HG03558 (cell line): ENCODE data around the gene FSD1.
"Not testable (repeated sequence)": the region's sequence is repeated elsewhere in the genome, so short reads cannot be mapped to it uniquely, and the experiment has no call there.

ENCODE experiments used
- ATAC-seq: cut with Tn5 transposase; IDR thresholded peaks from one replicate; pipeline ENCODE4 v1.9.1; 2021; ENCODE audit warnings: moderate number of reproducible peaks; ENCODE audit not compliant: unreplicated experiment; ENCODE audit errors: extremely low read depth

The FSD1 gene

GRCh38 chr19:4284176-4284958 is 20.0 kb upstream of the FSD1 start:
- no peak for ATAC-seq

DNA sequence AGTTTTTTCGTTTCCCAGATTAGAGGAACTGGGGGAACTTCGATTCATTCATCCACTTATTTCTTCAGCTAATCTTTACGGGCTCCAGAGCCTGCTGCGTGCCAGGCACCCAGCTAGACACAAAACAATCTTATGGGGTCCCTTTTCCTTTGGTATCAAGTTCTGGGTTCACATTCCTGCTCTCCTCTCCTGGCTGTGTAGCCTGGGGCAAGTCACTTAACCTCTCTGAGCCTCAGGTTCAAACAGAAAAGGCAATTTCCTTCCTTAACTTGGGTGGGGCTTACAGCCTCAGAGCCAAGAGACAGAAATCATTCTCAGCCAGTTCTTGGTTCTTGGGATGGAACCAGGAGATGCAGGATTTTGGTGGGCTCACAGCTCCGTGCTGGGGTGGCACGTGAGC is 19.4 kb upstream of the FSD1 start:
- no peak for ATAC-seq

GRCh38 chr19:4286141-4286540 is 18.3 kb upstream of the FSD1 start:
- not testable (repeated sequence) for ATAC-seq

DNA sequence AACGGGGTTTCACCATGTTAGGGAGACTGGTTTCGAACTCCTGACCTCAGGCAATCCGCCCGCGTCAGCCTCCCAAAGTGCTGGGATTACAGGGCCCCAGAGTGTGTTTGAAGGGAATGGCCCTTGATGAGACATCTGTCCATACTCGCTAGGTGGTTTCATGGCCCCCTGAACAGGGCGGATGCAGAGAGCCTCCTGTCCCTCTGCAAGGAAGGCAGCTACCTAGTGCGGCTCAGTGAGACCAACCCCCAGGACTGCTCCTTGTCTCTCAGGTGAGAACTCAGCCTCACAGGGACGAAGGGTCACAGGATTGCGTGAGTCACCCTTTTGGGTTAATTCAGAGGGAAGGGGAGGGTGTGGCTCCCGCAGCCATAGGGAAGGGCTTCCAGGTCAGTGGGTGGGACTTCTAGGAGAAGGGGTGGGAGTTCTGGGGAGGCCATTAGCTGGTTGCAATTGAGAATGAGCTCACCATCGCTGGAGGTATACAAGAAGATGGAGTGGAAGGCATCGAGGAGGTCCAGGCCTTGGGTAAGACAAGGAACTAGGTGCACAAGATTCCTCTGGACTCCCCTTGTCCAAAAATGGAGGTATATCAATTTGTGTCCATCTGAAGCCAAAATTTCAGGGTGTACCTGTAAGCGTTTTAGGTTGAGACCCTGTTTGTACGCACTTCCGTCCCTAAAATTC is 16.2 kb upstream of the FSD1 start:
- no peak for ATAC-seq

GRCh38 chr19:4291184-4291732 is 13.1 kb upstream of the FSD1 start:
- ATAC-seq, result no peak

DNA sequence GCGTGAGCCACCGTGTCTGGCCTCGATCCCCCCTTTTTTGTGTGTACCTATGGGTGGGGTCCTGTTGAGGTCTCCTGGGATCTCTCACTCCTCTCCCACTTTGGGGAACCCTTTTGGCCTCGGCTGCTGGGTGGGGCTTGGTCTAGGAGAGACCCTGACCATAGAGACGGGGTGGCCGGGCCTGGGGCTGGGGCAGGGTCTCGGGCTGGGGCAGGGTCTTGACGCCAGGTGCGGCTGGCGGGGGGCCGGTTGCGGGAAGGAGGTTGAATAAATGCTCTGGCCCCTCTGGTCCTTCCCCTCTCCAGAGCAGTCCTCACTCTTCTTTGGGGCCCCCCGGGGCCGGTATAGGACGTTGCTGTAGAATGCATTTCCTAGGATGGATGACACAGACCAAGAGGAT is 11.9 kb upstream of the FSD1 start:
- ATAC-seq, result no peak

DNA sequence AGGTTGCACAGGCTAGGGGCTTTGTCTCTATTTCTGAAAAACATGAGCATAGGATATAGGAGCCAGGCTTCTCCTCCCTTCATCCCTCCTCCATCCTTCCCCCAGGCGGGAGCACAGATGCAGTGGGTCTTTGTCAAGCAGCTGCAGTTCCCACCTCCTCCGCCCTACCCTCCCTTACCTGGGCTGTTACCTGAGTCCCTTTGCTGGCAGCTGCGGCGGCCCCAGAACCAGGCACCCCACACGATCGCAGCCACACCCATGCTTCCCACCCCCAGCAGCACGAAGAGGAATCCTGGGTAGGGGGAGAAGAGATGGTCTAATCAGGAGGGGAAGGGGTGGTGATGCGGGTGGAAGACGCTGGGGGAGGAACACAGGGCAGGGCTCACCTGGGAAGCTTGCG is 10.0 kb upstream of the FSD1 start:
- no peak for ATAC-seq

- ATAC-seq, result no peak
Measured at GRCh38 chr19:4295972-4296771, 8.2 kb upstream of the FSD1 start.

DNA sequence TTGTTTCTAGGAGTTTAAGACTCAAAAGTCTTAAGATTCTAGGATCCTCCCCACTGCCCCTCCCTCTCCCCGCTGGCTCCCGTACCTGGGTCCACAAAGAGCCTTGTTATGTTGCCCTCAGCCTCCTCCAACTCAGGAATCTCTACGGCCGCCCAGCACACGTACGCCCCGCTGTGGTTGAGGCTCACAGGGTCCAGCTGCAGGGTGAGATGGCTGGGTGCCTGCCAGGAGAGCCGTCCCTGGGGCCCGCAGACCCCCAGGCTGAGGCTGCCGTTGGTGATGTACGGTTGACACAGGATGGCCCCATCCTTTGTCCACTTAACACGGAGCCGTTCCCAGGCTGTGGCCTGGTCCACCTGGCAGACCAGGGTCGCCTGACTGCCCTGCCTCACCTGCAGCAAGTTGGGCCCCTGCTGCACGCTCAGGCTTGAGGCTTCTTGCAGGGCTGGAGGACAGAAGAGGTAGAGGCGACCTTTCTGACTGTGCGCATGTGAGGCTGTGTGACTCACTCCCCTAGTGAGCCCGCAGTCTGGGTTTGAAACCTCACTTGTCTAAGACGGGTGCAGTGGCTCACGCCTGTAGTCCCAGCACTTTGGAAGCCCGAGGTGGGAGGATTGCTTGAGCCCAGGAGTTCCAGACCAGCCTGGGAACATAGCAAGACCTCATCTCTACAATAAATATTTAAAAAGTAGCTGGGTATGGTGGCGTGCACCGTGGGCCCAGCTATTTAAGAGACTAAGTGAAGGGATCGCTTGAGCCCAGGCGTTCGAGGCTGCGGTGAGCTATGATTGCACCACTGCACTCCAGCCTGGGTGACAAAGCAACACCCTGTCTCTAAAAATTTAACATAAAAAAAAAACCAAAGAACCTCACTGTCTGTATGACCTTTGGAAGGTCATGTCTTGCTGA is 6.2 kb upstream of the FSD1 start:
- ATAC-seq, result no peak

DNA sequence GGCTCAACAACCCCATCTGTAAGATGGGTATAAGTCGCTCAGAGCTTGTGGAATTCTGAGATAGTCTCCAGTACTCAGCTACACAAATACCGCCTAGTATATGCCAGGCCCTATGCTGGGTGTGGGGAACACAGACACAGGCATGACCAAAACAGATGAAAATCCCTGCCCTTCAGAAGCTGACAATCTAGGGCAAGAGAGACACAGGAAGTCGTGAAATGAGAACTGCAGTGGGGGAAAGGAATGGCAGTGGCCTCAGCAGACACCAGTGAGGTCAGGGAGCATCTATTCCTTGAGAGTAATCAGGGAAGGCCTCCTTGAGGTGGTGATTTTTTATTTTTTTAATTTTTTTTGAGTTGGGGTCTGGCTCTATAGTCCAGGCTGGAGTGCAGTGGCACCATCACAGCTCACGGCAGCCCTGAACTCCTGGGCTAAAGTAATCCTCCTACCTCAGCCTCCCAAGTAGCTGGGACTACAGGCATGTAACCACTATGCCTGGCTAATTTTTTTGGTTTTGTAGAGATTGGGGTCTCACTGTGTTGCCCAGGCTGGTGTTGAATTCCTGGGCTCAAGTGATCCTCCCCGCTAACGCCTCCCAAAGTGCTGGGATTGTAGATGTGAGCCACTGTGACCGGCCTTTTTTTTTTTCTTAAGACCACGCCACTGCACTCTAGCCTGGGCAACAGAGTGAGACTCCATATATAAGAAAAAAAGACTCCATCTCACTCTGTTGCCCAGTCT is 5.4 kb upstream of the FSD1 start:
- ATAC-seq, result no peak

GRCh38 chr19:4300589-4300988 is 3.8 kb upstream of the FSD1 start:
- no peak for ATAC-seq

DNA sequence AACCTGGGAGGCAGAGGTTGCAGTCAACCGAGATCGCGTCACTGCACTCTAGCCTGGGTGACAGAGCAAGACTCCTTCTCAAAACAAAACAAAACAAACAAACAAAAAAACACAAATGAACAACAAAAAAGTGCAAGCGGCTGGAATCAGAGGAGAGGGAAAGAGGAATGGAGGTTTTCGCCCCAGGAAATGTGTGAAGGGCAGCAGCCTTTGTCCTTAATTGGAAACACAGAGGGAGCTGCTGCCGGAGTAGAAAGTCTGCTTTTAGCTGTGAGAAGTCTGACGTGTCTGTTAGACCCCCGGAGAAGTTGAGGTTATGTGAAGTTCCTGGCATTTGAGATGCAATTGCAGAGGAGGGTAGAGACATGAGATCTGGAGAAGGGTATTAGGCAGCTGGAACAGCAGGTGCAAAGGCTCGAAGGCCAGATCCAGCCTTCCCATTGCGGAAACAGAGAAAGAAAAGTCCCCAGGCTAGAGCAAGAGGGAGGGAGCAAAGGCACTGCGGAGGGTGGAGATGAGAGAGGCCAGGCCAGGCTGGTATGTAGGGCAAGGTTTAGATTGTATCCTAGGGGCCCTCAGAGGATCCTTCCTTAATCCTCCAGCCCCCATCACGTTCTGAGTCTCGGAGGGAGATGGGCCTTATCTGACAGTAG is 2.7 kb upstream of the FSD1 start:
- ATAC-seq, result no peak

DNA sequence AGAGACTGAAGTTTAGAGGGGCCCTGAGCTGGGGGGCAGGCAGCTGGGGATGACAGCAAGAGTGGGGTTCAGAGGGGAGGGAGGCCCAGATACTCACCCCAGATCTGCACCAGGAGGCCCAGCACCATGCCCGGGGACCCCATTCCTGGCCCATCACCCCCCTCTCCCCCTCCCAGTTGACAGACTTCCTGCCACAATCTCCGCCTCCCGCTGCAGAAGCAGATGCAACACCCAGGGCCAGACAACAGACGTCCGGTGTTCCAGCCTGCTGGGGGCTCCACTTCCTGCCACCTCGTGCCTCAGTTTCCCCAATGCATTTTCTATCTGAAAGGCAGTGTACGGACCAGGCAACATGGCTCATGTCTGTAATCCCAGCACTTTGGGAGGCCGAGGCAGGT is 2.2 kb upstream of the FSD1 start, which contains the start of gene TMIGD2:
Gene TMIGD2 (minus strand): TSS at position 147 of the 398 bp plus-strand sequence. CDS start 4 bp downstream, at position 143.
- no peak for ATAC-seq

DNA sequence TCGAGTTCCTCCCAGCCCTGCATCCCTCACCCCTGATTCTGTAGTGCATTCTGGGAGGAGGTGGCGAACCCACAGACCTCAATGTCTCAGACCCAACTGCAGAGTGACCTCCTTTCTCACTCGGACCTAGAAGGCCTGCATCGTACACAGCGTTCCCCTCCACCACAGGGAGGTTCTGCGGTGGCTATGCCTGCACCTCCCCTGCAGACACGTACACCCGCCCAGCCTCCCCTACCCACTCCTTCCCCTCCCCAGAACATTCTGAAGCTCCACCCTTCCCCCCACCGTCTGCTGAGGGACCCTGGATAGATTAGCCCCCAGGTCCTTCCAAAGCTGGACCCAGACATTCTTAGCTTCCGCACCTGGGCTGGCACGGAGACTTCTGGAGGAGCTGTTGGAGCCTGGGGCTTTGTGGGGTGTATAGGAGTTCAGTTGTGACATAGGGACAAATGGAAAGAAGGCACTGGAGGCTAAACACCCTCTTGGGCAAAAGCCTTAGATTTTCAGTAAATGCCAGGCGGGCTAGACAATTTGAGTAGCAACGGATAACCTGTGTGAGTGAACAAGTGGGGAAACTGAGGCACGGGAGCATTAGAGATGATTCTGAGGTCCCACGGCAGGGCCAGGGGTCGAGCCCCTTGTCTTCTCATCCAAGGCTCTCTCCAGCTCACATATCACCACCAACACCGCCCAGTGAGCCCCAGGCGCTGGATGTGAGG is 420 bp upstream of the FSD1 start:
- no peak for ATAC-seq

- ATAC-seq, result no peak
Measured at GRCh38 chr19:4305257-4305612, 837 bp downstream of the FSD1 start.

DNA sequence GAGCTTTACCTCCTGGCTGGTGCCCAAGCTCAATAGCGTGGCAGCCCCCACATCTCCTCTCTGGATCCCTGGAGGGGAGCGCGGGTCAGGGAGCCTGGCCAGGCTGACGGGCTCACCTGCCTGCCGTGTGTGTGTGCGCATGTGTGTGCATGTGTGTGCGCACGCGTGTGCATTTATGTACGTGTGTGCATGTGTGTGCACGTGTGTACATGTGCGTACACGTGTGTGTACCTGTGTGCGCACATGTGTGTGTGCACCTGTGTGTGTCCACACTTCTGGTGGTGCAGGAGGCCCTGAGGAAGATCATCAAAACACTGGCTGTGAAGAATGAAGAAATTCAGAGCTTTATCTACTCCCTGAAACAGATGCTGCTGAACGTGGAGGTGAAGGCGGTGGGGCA is 1.3 kb downstream of the FSD1 start:
- ATAC-seq, result no peak

- no peak for ATAC-seq
Measured at GRCh38 chr19:4310247-4311121, 6.1 kb downstream of the FSD1 start.
